ENCODE data around the gene LIME1.

LIME1 gene

GRCh38 chr20:63707558-63708300 is 28.7 kb upstream of the LIME1 start, which contains the start of the genes ARFRP1 and ZGPAT:
TSS of gene ARFRP1 (minus strand) at chr20:63707976. CDS start at chr20:63707091, 885 bp downstream.
TSS of gene ZGPAT (plus strand) at chr20:63708039. CDS start at chr20:63708581, 542 bp downstream.
- WGBS (ENCODE audit: extremely low coverage, insufficient coverage, low lambda C conversion rate): no CpG with 5 or more reads among the region's 98 CpGs
- H3K4me1 ChIP-seq (ENCODE audit: control insufficient read depth, low read depth, low read length): no peaks in the 10 kb centered on the region
- H3K56ac ChIP-seq (ENCODE audit: low read length): peak within 1 kb of the TSS; percentile 96
- H4K8ac ChIP-seq (ENCODE audit: low read depth, low read length): peak within 1 kb of the TSS; percentile 93
- H4K5ac ChIP-seq (ENCODE audit: low read length): no peak within 1 kb of the TSS
- DNase-seq: peak; percentile 91
- peak within 1 kb of the TSS; percentile 95 for H3K4me2 ChIP-seq (ENCODE audit: low read length)
- H3K18ac ChIP-seq (ENCODE audit: low read length): peak within 1 kb of the TSS; percentile 63
- no peak within 1 kb of the TSS for H2AK5ac ChIP-seq (ENCODE audit: low read length)
- H3K36me3 ChIP-seq (ENCODE audit: control insufficient read depth, insufficient read depth, low read length): peaks cover 6% of the 10 kb centered on the region
- peak within 1 kb of the TSS; percentile 88 for H3K9ac ChIP-seq (ENCODE audit: low read length)
- H3K23ac ChIP-seq (ENCODE audit: low read length): peak within 1 kb of the TSS; percentile 89
- no peaks in the 10 kb centered on the region for H3K27me3 ChIP-seq (ENCODE audit: insufficient read depth, low read length, poor library complexity)
- H2BK120ac ChIP-seq (ENCODE audit: low read depth, low read length): no peak within 1 kb of the TSS
- no peak within 1 kb of the TSS for H2BK15ac ChIP-seq (replicated peaks; ENCODE audit: low read depth)
- peak within 1 kb of the TSS; percentile 80 for H3K4me3 ChIP-seq (ENCODE audit: low read length)
- H3K79me2 ChIP-seq (ENCODE audit: control insufficient read depth, insufficient read depth, low read length): peaks cover 28% of the 10 kb centered on the region
- H3K4ac ChIP-seq (ENCODE audit: low read depth, low read length): no peak within 1 kb of the TSS
- H3K27ac ChIP-seq (ENCODE audit: low read depth, low read length): no peak within 1 kb of the TSS
- no peak within 1 kb of the TSS for H2BK5ac ChIP-seq (ENCODE audit: low read length)
- peaks cover 18% of the 10 kb centered on the region for H3K79me1 ChIP-seq (ENCODE audit: low read length)

- Histone ChIP-seq H3K4me2 (ENCODE audit: low read length) (peak overlapping the region; percentile 73), H3K4me1 (ENCODE audit: control insufficient read depth, low read depth, low read length) (no peaks in the 10 kb centered on the region), H4K8ac (ENCODE audit: low read depth, low read length) (no peak overlapping the region), H3K36me3 (ENCODE audit: control insufficient read depth, insufficient read depth, low read length) (peaks cover 6% of the 10 kb centered on the region), H3K27ac (ENCODE audit: low read depth, low read length) (no peak overlapping the region), H3K4me3 (ENCODE audit: low read length) (peak overlapping the region; percentile 60), H4K5ac (ENCODE audit: low read length) (no peak overlapping the region), H3K79me1 (ENCODE audit: low read length) (peaks cover 18% of the 10 kb centered on the region), H2BK120ac (ENCODE audit: low read depth, low read length) (no peak overlapping the region), H3K23ac (ENCODE audit: low read length) (no peak overlapping the region), H3K18ac (ENCODE audit: low read length) (peak overlapping the region; percentile 63), H2AK5ac (ENCODE audit: low read length) (no peak overlapping the region), H3K4ac (ENCODE audit: low read depth, low read length) (no peak overlapping the region), H3K27me3 (ENCODE audit: insufficient read depth, low read length, poor library complexity) (no peaks in the 10 kb centered on the region), H3K9ac (ENCODE audit: low read length) (peak overlapping the region; percentile 88), H2BK15ac (replicated peaks; ENCODE audit: low read depth) (no peak overlapping the region), H3K56ac (ENCODE audit: low read length) (peak overlapping the region; percentile 83), H2BK5ac (ENCODE audit: low read length) (no peak overlapping the region), H3K79me2 (ENCODE audit: control insufficient read depth, insufficient read depth, low read length) (peaks cover 28% of the 10 kb centered on the region)
- DNase-seq: no peak
- no CpG with 5 or more reads among the region's 67 CpGs for WGBS (ENCODE audit: extremely low coverage, insufficient coverage, low lambda C conversion rate)
These were observed 27.9 kb upstream of the LIME1 start for GRCh38 chr20:63708301-63709148.

GRCh38 chr20:63709149-63709527 is 27.3 kb upstream of the LIME1 start:
- no peak overlapping the region for H4K5ac ChIP-seq (ENCODE audit: low read length)
- no peak overlapping the region for H3K18ac ChIP-seq (ENCODE audit: low read length)
- H3K9ac ChIP-seq (ENCODE audit: low read length): no peak overlapping the region
- H2BK15ac ChIP-seq (replicated peaks; ENCODE audit: low read depth): no peak overlapping the region
- no peak overlapping the region for H3K56ac ChIP-seq (ENCODE audit: low read length)
- H2BK120ac ChIP-seq (ENCODE audit: low read depth, low read length): no peak overlapping the region
- no peak overlapping the region for H2AK5ac ChIP-seq (ENCODE audit: low read length)
- no peak overlapping the region for H3K23ac ChIP-seq (ENCODE audit: low read length)
- H3K4ac ChIP-seq (ENCODE audit: low read depth, low read length): no peak overlapping the region
- H3K79me2 ChIP-seq (ENCODE audit: control insufficient read depth, insufficient read depth, low read length): peaks cover 28% of the 10 kb centered on the region
- no peak overlapping the region for H4K8ac ChIP-seq (ENCODE audit: low read depth, low read length)
- no peak overlapping the region for H3K27ac ChIP-seq (ENCODE audit: low read depth, low read length)
- peaks cover 18% of the 10 kb centered on the region for H3K79me1 ChIP-seq (ENCODE audit: low read length)
- peaks cover 6% of the 10 kb centered on the region for H3K36me3 ChIP-seq (ENCODE audit: control insufficient read depth, insufficient read depth, low read length)
- no peaks in the 10 kb centered on the region for H3K27me3 ChIP-seq (ENCODE audit: insufficient read depth, low read length, poor library complexity)
- WGBS (ENCODE audit: extremely low coverage, insufficient coverage, low lambda C conversion rate): no CpG with 5 or more reads among the region's 17 CpGs
- no peak overlapping the region for H3K4me2 ChIP-seq (ENCODE audit: low read length)
- no peak for DNase-seq
- no peak overlapping the region for H2BK5ac ChIP-seq (ENCODE audit: low read length)
- H3K4me1 ChIP-seq (ENCODE audit: control insufficient read depth, low read depth, low read length): no peaks in the 10 kb centered on the region
- no peak overlapping the region for H3K4me3 ChIP-seq (ENCODE audit: low read length)

- DNase-seq: no peak
- Histone ChIP-seq H2BK120ac (ENCODE audit: low read depth, low read length) (no peak overlapping the region), H4K8ac (ENCODE audit: low read depth, low read length) (no peak overlapping the region), H2BK15ac (replicated peaks; ENCODE audit: low read depth) (no peak overlapping the region), H2AK5ac (ENCODE audit: low read length) (no peak overlapping the region), H3K36me3 (ENCODE audit: control insufficient read depth, insufficient read depth, low read length) (peaks cover 3% of the 10 kb centered on the region), H3K4me3 (ENCODE audit: low read length) (no peak overlapping the region), H3K4me1 (ENCODE audit: control insufficient read depth, low read depth, low read length) (no peaks in the 10 kb centered on the region), H3K4me2 (ENCODE audit: low read length) (no peak overlapping the region), H3K79me1 (ENCODE audit: low read length) (peaks cover 18% of the 10 kb centered on the region), H3K9ac (ENCODE audit: low read length) (no peak overlapping the region), H3K56ac (ENCODE audit: low read length) (no peak overlapping the region), H3K27ac (ENCODE audit: low read depth, low read length) (no peak overlapping the region), H3K23ac (ENCODE audit: low read length) (no peak overlapping the region), H3K79me2 (ENCODE audit: control insufficient read depth, insufficient read depth, low read length) (peaks cover 27% of the 10 kb centered on the region), H3K18ac (ENCODE audit: low read length) (no peak overlapping the region), H3K4ac (ENCODE audit: low read depth, low read length) (no peak overlapping the region), H2BK5ac (ENCODE audit: low read length) (no peak overlapping the region), H4K5ac (ENCODE audit: low read length) (no peak overlapping the region), H3K27me3 (ENCODE audit: insufficient read depth, low read length, poor library complexity) (no peaks in the 10 kb centered on the region)
- WGBS (ENCODE audit: extremely low coverage, insufficient coverage, low lambda C conversion rate): no CpG with 5 or more reads among the region's 12 CpGs
These were observed 25.3 kb upstream of the LIME1 start for GRCh38 chr20:63711085-63711645.

- Histone ChIP-seq H3K36me3 (ENCODE audit: control insufficient read depth, insufficient read depth, low read length) (peaks cover 2% of the 10 kb centered on the region), H3K4me1 (ENCODE audit: control insufficient read depth, low read depth, low read length) (no peaks in the 10 kb centered on the region), H2BK120ac (ENCODE audit: low read depth, low read length) (no peak overlapping the region), H3K9ac (ENCODE audit: low read length) (no peak overlapping the region), H2BK15ac (replicated peaks; ENCODE audit: low read depth) (no peak overlapping the region), H3K56ac (ENCODE audit: low read length) (no peak overlapping the region), H3K18ac (ENCODE audit: low read length) (no peak overlapping the region), H3K4me3 (ENCODE audit: low read length) (no peak overlapping the region), H3K79me2 (ENCODE audit: control insufficient read depth, insufficient read depth, low read length) (peaks cover 17% of the 10 kb centered on the region), H2AK5ac (ENCODE audit: low read length) (no peak overlapping the region), H2BK5ac (ENCODE audit: low read length) (no peak overlapping the region), H3K79me1 (ENCODE audit: low read length) (peaks cover 10% of the 10 kb centered on the region), H4K8ac (ENCODE audit: low read depth, low read length) (no peak overlapping the region), H3K23ac (ENCODE audit: low read length) (no peak overlapping the region), H3K27ac (ENCODE audit: low read depth, low read length) (no peak overlapping the region), H3K4me2 (ENCODE audit: low read length) (no peak overlapping the region), H4K5ac (ENCODE audit: low read length) (no peak overlapping the region), H3K4ac (ENCODE audit: low read depth, low read length) (no peak overlapping the region), H3K27me3 (ENCODE audit: insufficient read depth, low read length, poor library complexity) (no peaks in the 10 kb centered on the region)
- DNase-seq: no peak
- WGBS (ENCODE audit: extremely low coverage, insufficient coverage, low lambda C conversion rate): no CpG with 5 or more reads among the region's 1 CpG
These were observed 24.3 kb upstream of the LIME1 start for GRCh38 chr20:63712191-63712590.

All from mesendoderm (in vitro differentiated cells).